WTC11 (cell line): ENCODE measurements around the gene CD48. TPM values are rescaled to one million over a fixed set of nuclear protein-coding genes. Genes with fewer than 3 reads are reported as not detected.

Experiments
- ATAC-seq: fragments of 200-7000 bp; cut with Tn5 transposase; 2 replicates; pipeline ENCODE4 v1.10.0; 2021; ENCODE audit warnings: mild to moderate bottlenecking, moderate library complexity
- CTCF ChIA-PET: fragments of 300-600 bp; sonication (Branson Sonifier 250); formaldehyde crosslinking; loops from one replicate; lab custom pipeline; 2021; ENCODE audit warnings: antibody characterized with exemption; lab: Charles Lee
- POLR2A ChIA-PET: fragments of 350-600 bp; sonication (Branson Sonifier 250); formaldehyde crosslinking; loops from one replicate; lab custom pipeline; 2021; ENCODE audit warnings: antibody characterized with exemption; lab: Charles Lee
- DNase-seq: peaks from one replicate; pipeline ENCODE4 v3.0.0; 2021; ENCODE audit warnings: low spot score
- H3K27ac Mint-ChIP-seq: 2 replicates; pipeline ENCODE4 v1.8.0; 2021; ENCODE audit warnings: mixed read lengths
- H3K27me3 Mint-ChIP-seq: 2 replicates; pipeline ENCODE4 v1.8.0; 2021; ENCODE audit warnings: low read depth, mild to moderate bottlenecking, moderate library complexity, mixed read lengths
- H3K36me3 Mint-ChIP-seq: 2 replicates; pipeline ENCODE4 v1.8.0; 2021; ENCODE audit warnings: mixed read lengths
- H3K4me1 Mint-ChIP-seq: 2 replicates; pipeline ENCODE4 v1.8.0; 2022; ENCODE audit warnings: mixed read lengths
- H3K4me3 Mint-ChIP-seq: 2 replicates; pipeline ENCODE4 v1.8.0; 2021; ENCODE audit warnings: mild to moderate bottlenecking, moderate library complexity, mixed read lengths
- H3K9me3 Mint-ChIP-seq: 2 replicates; pipeline ENCODE4 v1.8.0; 2021; ENCODE audit warnings: mixed read lengths
- CREM ChIP-seq: sonication (generic); formaldehyde crosslinking; IDR thresholded peaks from 2 replicates; pipeline ENCODE4 v1.8.1; 2022; ENCODE audit warnings: mild to moderate bottlenecking, missing genetic modification reagents, moderate library complexity
- EMX1 ChIP-seq: fragments of 250-450 bp; sonication (Bioruptor Pico); IDR thresholded peaks from 2 replicates; pipeline ENCODE4 v1.8.0; 2021; ENCODE audit warnings: mild to moderate bottlenecking
- GRHL2 ChIP-seq: fragments of 250-450 bp; sonication (Bioruptor Pico); IDR thresholded peaks from 2 replicates; pipeline ENCODE4 v1.8.0; 2022; ENCODE audit warnings: mild to moderate bottlenecking, moderate library complexity; ENCODE audit not compliant: insufficient replicate concordance, severe bottlenecking
- IRF2 ChIP-seq: sonication (generic); formaldehyde crosslinking; IDR thresholded peaks from 2 replicates; pipeline ENCODE4 v1.8.0; 2022; ENCODE audit warnings: low read depth, missing genetic modification reagents, borderline replicate concordance
- NFATC4 ChIP-seq: fragments of 250-450 bp; sonication (Bioruptor Pico); IDR thresholded peaks from 2 replicates; pipeline ENCODE4 v1.9.0; 2021; ENCODE audit warnings: mild to moderate bottlenecking
- NFE2L1 ChIP-seq: sonication (generic); formaldehyde crosslinking; IDR thresholded peaks from 2 replicates; pipeline ENCODE4 v1.8.1; 2023; ENCODE audit warnings: missing genetic modification reagents
- NR2C2 ChIP-seq: sonication (generic); formaldehyde crosslinking; IDR thresholded peaks from 2 replicates; pipeline ENCODE4 v1.8.0; 2022; ENCODE audit warnings: mild to moderate bottlenecking, missing genetic modification reagents
- PRRX2 ChIP-seq: fragments of 250-450 bp; sonication (Bioruptor Pico); IDR thresholded peaks from 2 replicates; pipeline ENCODE4 v1.8.0; 2021; ENCODE audit warnings: mild to moderate bottlenecking
- SP1 ChIP-seq: sonication (generic); formaldehyde crosslinking; conservative IDR thresholded peaks from 2 replicates; pipeline ENCODE4 v1.8.1; 2022; ENCODE audit warnings: missing genetic modification reagents
- TEAD1 ChIP-seq: sonication (generic); formaldehyde crosslinking; IDR thresholded peaks from 2 replicates; pipeline ENCODE4 v1.8.0; 2022; ENCODE audit warnings: mild to moderate bottlenecking, missing genetic modification reagents
- TP53 ChIP-seq: sonication (generic); formaldehyde crosslinking; IDR thresholded peaks from 2 replicates; pipeline ENCODE4 v1.8.1; 2023; ENCODE audit warnings: mild to moderate bottlenecking, missing genetic modification reagents
- ZNF263 ChIP-seq: sonication (generic); formaldehyde crosslinking; IDR thresholded peaks from 2 replicates; pipeline ENCODE4 v1.8.1; 2022; ENCODE audit warnings: low read depth, mild to moderate bottlenecking, moderate library complexity, missing genetic modification reagents
- total RNA-seq: library from RNA; stranded (reverse); gene quantifications from 3 replicates; pipeline ENCODE4 v1.2.3, GENCODE V29; 2021
- TF ChIP-seq, protein P1 (sequence below): fragments of 250-450 bp; sonication (Bioruptor Pico); IDR thresholded peaks from 2 replicates; pipeline ENCODE4 v1.9.0; 2021; ENCODE audit warnings: mild to moderate bottlenecking
- TF ChIP-seq, protein P2 (sequence below): fragments of 250-450 bp; sonication (Bioruptor Pico); IDR thresholded peaks from 2 replicates; pipeline ENCODE4 v1.9.0; 2021; ENCODE audit warnings: mild to moderate bottlenecking
- TF ChIP-seq, protein P3 (sequence below): sonication (generic); formaldehyde crosslinking; IDR thresholded peaks from 2 replicates; pipeline ENCODE4 v1.8.0; 2023; ENCODE audit warnings: missing genetic modification reagents
- TF ChIP-seq, protein P4 (sequence below): sonication (generic); formaldehyde crosslinking; IDR thresholded peaks from 2 replicates; pipeline ENCODE4 v1.8.1; 2023; ENCODE audit warnings: mild to moderate bottlenecking, missing genetic modification reagents, moderate library complexity
- TF ChIP-seq, protein P5 (sequence below): sonication (generic); formaldehyde crosslinking; IDR thresholded peaks from 2 replicates; pipeline ENCODE4 v1.8.0; 2022; ENCODE audit warnings: missing genetic modification reagents

CD48 gene
- total RNA-seq, 1 experiment from 2014 or later = 0.66 TPM

DNA sequence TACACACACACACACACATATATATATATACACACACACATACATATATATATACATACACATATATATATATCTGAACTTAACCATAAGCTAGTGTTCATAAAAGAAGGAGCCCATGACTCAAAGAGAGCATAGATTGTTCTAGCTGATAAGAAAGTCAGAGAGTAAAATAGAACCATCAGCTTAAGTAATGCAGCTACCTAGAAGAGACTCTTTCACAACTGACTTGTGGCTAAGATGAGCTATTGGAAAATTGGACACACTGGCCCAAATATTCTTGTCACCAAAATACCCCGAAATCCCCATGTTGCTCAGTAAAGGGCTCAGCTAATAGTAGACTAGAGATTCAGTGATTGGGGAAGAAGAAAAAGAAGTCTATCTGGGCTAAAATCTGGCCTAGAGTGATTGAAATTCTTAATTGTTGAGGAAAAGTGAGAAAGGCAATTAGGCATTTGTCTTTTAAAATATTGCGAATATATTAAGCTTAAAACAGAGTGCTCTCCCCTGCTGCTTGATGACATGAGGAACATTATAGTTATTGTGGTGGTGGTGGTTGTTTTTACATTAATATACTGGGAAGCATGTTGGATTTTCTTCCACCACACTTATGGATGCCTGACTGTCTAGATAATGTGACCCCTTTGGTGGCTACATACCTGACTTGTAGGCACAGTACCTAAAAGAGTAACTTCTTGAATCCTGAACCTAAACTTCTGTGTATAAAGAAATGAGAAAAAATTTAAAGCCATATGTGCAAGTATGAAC, 71.1 kb downstream of the CD48 start (continued):
- TF ChIP-seq, protein P1, sequence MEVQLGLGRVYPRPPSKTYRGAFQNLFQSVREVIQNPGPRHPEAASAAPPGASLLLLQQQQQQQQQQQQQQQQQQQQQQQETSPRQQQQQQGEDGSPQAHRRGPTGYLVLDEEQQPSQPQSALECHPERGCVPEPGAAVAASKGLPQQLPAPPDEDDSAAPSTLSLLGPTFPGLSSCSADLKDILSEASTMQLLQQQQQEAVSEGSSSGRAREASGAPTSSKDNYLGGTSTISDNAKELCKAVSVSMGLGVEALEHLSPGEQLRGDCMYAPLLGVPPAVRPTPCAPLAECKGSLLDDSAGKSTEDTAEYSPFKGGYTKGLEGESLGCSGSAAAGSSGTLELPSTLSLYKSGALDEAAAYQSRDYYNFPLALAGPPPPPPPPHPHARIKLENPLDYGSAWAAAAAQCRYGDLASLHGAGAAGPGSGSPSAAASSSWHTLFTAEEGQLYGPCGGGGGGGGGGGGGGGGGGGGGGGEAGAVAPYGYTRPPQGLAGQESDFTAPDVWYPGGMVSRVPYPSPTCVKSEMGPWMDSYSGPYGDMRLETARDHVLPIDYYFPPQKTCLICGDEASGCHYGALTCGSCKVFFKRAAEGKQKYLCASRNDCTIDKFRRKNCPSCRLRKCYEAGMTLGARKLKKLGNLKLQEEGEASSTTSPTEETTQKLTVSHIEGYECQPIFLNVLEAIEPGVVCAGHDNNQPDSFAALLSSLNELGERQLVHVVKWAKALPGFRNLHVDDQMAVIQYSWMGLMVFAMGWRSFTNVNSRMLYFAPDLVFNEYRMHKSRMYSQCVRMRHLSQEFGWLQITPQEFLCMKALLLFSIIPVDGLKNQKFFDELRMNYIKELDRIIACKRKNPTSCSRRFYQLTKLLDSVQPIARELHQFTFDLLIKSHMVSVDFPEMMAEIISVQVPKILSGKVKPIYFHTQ = no peak
- no peak for TF ChIP-seq ZNF263 (CRISPR knock-in tag)
- TF ChIP-seq PRRX2 (CRISPR knock-in tag) = no peak
- TF ChIP-seq IRF2 (CRISPR knock-in tag) = no peak

DNA sequence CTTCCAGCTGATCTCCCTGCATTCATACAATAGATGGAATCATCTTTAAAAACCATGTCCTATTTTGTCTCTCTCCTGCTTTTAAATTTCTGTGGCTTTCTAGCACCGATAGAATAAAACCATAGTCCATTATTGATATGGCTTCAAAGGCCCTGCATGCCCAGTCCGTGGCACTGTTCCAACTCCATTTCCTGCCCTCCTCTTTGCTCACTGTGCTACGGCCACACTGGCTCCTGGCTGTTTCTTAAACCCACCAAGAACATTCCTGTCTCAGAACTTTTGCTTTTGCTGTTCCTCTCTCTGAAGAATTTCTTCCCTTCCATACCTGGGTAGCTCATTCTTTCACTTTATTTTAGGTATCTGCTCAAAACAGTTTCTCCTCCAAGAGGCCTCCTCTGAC, 72.0 kb downstream of the CD48 start:
- Mint-ChIP-seq H3K27ac (no peak overlapping the region), H3K9me3 (no peaks in the 10 kb centered on the region)
- CTCF ChIA-PET = no interaction called here

DNA sequence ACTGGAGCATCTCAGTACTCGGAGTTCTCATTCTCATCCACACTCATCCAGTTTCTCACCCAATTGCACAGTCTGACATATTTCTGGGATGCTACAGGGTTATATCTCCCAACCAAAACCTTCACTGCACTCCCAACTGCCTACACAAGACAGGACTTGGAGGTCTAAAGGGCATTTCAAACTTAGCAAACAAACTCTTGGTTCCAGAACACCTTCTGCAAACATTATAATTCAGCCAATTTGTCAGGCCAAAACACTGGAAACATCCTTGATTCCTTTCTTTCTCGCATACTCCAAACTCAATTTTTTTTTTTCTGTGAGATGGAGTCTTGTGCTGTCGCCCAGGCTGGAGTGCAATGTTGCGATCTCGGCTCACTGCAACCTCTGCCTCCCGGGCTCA, 72.7 kb downstream of the CD48 start:
- ChIA-PET POLR2A (no interaction called here), CTCF (no interaction called here)
- H3K4me1 Mint-ChIP-seq = peaks cover 23% of the 10 kb centered on the region
- no peak overlapping the region for H3K27ac Mint-ChIP-seq
- H3K27me3 Mint-ChIP-seq = peaks cover 19% of the 10 kb centered on the region
- no peaks in the 10 kb centered on the region for H3K36me3 Mint-ChIP-seq
- ATAC-seq (no peak), DNase-seq (no peak)
- TF ChIP-seq SP1 (CRISPR knock-in tag) (no peak), NR2C2 (CRISPR knock-in tag) (no peak), TP53 (CRISPR knock-in tag) (no peak), GRHL2 (CRISPR knock-in tag) (no peak), TEAD1 (CRISPR knock-in tag) (no peak), NFATC4 (no peak)
- TF ChIP-seq, protein P2, sequence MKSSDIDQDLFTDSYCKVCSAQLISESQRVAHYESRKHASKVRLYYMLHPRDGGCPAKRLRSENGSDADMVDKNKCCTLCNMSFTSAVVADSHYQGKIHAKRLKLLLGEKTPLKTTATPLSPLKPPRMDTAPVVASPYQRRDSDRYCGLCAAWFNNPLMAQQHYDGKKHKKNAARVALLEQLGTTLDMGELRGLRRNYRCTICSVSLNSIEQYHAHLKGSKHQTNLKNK = no peak
- TF ChIP-seq, protein P3, sequence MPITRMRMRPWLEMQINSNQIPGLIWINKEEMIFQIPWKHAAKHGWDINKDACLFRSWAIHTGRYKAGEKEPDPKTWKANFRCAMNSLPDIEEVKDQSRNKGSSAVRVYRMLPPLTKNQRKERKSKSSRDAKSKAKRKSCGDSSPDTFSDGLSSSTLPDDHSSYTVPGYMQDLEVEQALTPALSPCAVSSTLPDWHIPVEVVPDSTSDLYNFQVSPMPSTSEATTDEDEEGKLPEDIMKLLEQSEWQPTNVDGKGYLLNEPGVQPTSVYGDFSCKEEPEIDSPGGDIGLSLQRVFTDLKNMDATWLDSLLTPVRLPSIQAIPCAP = no peak
- TF ChIP-seq, protein P4, sequence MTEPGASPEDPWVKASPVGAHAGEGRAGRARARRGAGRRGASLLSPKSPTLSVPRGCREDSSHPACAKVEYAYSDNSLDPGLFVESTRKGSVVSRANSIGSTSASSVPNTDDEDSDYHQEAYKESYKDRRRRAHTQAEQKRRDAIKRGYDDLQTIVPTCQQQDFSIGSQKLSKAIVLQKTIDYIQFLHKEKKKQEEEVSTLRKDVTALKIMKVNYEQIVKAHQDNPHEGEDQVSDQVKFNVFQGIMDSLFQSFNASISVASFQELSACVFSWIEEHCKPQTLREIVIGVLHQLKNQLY (CRISPR knock-in tag) = no peak
- H3K4me3 Mint-ChIP-seq = no peak overlapping the region
- H3K9me3 Mint-ChIP-seq = no peaks in the 10 kb centered on the region

More for the DNA sequence above, 72.0 kb downstream of the CD48 start:
- Mint-ChIP-seq H3K27me3 (peaks cover 19% of the 10 kb centered on the region), H3K36me3 (no peaks in the 10 kb centered on the region), H3K4me3 (no peak overlapping the region), H3K4me1 (peaks cover 23% of the 10 kb centered on the region)
- POLR2A ChIA-PET = no interaction called here
- no peak for DNase-seq
- no peak for ATAC-seq
- TF ChIP-seq NR2C2 (CRISPR knock-in tag) (no peak), EMX1 (CRISPR knock-in tag) (no peak), NFE2L1 (CRISPR knock-in tag) (no peak), CREM (CRISPR knock-in tag) (no peak)
- TF ChIP-seq, protein P5, sequence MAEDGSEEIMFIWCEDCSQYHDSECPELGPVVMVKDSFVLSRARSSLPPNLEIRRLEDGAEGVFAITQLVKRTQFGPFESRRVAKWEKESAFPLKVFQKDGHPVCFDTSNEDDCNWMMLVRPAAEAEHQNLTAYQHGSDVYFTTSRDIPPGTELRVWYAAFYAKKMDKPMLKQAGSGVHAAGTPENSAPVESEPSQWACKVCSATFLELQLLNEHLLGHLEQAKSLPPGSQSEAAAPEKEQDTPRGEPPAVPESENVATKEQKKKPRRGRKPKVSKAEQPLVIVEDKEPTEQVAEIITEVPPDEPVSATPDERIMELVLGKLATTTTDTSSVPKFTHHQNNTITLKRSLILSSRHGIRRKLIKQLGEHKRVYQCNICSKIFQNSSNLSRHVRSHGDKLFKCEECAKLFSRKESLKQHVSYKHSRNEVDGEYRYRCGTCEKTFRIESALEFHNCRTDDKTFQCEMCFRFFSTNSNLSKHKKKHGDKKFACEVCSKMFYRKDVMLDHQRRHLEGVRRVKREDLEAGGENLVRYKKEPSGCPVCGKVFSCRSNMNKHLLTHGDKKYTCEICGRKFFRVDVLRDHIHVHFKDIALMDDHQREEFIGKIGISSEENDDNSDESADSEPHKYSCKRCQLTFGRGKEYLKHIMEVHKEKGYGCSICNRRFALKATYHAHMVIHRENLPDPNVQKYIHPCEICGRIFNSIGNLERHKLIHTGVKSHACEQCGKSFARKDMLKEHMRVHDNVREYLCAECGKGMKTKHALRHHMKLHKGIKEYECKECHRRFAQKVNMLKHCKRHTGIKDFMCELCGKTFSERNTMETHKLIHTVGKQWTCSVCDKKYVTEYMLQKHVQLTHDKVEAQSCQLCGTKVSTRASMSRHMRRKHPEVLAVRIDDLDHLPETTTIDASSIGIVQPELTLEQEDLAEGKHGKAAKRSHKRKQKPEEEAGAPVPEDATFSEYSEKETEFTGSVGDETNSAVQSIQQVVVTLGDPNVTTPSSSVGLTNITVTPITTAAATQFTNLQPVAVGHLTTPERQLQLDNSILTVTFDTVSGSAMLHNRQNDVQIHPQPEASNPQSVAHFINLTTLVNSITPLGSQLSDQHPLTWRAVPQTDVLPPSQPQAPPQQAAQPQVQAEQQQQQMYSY (CRISPR knock-in tag) = no peak
